PC-3 (cell line): ENCODE measurements around the gene SFI1.

Source experiments
- CTCF ChIP-seq: fragments of 300-600 bp; sonication (generic); conservative IDR thresholded peaks from 2 replicates; pipeline ENCODE4 v1.5.1; 2017; ENCODE audit warnings: antibody characterized with exemption, low read depth, mild to moderate bottlenecking, low read length
- EZH2 ChIP-seq: fragments of 300-600 bp; sonication (generic); IDR thresholded peaks from one replicate; pipeline ENCODE4 v1.6.1; 2017; ENCODE audit warnings: antibody characterized with exemption, mild to moderate bottlenecking, low read length; ENCODE audit not compliant: unreplicated experiment
- EZH2phosphoT487 ChIP-seq: fragments of 300-600 bp; sonication (generic); IDR thresholded peaks from 2 replicates; pipeline ENCODE4 v1.6.1; 2018; ENCODE audit warnings: mild to moderate bottlenecking, antibody characterized with exemption, low read length, borderline replicate concordance

- TF ChIP-seq CTCF (no peak), EZH2 (no peak), EZH2phosphoT487 (no peak)
Measured at GRCh38 chr22:31544481-31545480, 48.4 kb downstream of the SFI1 start.
